HG03558 (cell line): ENCODE data around the gene GALNT10.
A peak's percentile ranks its signal among the peaks of the same experiment; 100 is the strongest.

Source experiments
- ATAC-seq: cut with Tn5 transposase; IDR thresholded peaks from one replicate; pipeline ENCODE4 v1.9.1; 2021; ENCODE audit warnings: moderate number of reproducible peaks; ENCODE audit not compliant: unreplicated experiment; ENCODE audit errors: extremely low read depth

The GALNT10 gene

DNA sequence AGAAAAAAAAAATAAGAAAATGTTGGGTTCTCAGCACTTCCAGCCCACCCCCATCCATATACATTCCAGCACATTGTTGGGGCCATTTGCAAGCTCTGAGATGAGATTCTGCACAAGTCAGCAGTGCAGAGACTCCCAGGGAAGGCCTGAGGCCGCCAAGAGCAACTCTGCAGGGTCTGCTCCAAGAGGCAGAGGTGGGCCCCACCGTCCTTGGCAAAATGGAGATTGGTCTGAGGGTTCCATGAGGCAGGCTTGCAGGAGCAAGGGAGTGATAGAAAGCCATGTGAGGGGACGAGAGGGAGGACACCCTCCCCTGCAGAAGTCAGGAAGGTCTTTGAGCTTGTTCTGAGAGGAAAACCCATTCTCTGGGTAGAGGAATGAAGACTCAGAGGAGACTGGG, 203.3 kb downstream of the GALNT10 start:
- no peak for ATAC-seq

DNA sequence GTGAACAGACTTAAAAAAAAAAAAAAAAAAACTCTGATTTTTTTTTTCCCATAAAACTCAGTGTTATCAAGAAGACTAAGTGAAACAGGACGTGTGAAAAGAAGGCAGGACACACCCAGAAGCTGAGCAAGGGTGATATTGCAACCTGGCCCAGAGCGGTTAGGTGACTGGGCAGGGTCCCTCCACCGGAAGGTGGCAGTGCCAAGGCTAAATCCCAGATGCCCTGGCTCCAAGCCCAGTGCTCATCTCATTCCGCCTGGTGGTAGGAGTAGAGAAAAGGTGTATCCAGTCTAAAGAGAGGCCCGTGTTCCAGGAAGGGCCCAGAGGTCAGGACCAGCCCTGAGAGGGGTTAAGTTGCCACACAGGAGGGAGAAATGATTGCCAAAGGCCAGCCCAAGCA, 203.8 kb downstream of the GALNT10 start:
- no peak for ATAC-seq

DNA sequence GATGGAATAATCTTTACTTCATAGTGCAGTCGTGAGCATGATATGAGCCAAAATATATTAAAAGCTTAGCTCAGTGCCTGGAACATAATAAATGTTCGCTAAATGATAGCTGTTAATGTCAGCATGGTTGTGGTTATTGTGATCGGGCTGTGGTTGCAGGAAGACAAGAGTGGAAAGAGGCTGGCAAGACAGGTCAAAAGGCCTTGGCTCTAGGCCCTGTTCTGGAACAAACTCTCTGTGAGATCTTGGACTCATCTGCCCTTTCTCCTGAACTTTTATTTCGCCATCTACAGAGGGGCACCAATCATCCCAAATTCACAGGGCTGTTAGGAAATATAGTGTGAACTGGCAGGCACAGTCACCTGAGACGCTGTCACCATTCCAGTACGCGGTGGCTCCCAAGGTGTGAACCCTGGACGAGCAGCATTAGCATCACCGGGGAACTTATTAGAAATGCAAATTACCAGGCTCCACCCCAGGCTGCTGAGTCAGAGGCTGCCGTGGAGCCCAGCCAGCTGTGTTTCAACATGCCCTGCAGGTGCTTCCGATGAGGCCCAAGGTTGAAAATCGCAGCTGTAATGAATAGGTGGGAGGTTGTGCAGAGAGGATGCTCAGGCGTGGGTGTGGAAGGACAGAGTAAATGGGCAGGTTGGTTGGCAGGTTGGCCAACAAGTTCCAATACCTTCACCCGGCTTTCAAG, 205.0 kb downstream of the GALNT10 start:
- no peak for ATAC-seq

DNA sequence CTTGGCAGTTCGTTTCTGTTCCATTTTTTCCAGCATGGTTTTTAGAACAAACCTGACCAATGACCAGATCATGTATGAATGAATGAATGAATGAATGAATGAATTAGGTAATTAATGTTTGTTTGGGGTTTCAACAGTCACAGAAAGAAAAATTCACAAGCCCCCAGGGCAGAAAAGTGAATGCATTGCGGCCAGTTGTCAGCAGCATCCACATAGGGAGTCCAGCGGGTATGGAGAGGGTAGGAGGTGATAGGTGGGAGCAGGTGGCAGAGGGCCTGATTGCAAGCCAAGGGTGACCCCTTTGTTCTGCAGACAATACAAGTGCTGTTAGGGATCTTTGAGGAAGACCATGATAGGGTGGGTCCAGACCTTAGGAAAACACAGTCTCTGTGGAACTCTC, 205.6 kb downstream of the GALNT10 start:
- ATAC-seq: no peak

DNA sequence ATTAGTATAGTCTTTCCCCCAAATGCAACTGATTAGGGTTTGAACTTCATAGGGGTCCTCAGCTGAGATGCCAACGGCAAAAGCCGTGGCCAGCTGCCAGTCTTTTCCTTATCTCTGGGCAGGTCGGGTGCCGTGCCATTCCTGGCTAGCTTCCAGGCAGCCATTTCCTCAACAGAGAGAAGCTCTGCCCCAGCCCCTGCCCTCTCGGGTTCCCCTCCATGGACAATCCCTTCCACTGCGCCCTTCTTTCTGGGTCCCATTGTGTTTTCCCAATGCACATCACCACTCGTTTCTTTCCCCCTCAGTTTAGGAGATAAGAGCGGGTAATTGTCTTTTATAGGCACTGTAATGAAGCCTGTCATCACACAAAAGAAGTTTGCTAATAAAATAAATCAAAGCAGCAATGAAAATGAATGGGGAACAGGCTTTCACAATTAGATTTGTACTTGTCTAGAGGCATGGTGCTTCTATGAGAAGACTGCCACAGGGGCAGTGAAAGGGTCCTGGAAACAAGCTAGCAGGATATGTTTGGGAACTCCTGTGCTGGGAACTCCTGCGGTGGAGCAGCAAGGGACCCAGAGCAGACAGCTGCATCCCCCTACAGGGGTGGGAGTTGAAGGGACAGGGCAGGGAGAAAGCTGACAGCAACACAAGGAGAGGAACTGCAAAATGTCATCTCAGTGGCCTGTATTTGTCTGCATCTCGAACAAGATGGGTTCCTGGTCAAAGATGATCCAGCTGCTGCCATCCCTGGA, 207.3 kb downstream of the GALNT10 start:
- no peak for ATAC-seq

DNA sequence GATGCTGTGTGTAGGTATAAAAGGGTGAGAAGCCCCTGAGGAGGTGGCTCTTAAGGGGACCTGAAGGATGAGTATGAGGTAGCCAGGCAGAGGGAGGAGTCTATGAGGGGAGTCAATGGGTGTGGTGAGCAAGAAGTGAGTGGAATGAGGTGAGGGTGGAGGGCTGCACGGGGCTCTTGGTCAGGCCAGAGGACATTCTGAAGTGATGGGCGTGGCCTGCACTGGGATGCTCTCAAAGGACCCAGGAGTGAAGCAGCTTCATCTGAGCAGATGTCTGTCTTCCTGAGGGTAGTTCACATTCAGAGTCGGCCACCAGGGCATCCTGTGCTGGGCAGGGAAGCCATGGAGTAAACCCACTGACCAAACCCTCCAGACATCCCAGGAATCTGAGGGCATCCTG, 210.1 kb downstream of the GALNT10 start:
- no peak for ATAC-seq

DNA sequence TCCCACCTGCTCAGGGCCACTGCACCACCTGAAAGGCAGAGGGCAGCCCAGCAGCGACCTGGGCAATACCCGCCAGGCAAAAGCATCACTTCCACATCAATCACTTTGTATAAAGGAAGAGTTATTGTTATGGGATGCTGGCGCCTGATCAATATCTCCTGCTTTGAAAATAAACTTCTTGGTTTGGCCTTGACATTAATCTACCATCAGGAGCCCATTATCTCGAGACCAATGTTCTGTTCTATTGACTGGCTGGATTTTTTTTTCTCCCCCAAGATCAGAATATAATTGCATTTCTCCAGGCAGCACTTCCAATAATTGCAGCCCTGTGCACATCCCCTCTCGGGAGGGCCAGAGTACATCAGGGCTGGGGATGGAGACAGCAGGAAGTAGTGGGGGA, 210.8 kb downstream of the GALNT10 start:
- ATAC-seq: no peak

DNA sequence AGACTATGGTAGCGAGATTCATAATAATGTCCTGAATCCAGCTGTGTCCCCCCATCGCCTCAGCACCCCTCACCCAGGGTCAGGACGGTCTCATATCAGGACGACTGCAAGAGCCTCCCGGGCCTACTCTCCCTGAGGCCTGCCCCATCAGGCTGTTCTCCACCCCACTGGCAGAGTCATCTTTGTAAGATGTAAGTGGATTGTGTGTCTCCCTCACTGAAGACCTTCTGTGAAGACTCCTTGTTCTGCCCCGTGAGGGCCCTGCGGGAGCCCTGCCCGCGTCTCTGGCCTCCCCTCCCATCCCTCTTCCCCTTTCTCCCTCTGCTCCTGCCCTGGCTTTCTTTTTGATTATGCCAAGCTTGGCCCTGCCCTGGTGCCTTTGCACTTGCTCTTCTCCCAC, 211.4 kb downstream of the GALNT10 start:
- ATAC-seq: no peak

DNA sequence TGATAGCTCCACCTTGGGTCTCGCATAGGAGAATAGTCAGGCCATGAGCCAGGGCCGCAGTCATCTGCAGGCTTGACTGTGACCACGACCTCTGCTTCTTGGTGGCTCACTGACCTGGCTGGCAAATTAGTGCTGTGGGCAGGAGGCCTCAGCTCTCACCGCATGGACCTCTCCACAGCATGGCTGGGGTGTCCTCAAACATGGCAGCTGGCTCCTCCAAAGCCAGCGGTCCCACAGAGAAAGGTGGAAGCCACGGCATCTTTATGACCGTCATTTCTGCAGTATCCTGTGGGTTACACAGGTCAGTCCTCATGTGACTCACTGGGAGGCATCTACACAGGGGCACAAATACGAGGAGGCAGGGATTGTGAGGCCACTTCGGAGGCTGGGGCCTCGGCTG, 212.1 kb downstream of the GALNT10 start:
- no peak for ATAC-seq

DNA sequence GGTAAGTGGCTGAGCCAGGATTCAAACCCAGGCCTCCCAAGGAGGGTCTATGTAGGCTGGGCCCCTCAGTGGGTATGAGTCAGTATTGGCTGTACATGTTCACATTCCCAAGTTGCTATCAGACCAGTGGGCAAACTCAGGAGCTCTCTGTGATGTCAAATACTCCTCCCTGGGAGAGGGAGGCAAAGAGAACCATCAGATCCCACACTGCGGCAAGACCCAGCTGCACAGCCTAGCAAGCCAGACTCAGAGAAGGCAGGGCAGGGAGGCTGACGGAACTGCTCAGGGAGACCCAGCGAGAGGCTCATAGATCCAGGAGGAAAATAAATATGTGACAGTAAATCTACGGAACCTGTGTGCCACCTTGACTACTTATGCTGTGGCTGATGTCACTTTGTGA, 212.7 kb downstream of the GALNT10 start:
- ATAC-seq: no peak

DNA sequence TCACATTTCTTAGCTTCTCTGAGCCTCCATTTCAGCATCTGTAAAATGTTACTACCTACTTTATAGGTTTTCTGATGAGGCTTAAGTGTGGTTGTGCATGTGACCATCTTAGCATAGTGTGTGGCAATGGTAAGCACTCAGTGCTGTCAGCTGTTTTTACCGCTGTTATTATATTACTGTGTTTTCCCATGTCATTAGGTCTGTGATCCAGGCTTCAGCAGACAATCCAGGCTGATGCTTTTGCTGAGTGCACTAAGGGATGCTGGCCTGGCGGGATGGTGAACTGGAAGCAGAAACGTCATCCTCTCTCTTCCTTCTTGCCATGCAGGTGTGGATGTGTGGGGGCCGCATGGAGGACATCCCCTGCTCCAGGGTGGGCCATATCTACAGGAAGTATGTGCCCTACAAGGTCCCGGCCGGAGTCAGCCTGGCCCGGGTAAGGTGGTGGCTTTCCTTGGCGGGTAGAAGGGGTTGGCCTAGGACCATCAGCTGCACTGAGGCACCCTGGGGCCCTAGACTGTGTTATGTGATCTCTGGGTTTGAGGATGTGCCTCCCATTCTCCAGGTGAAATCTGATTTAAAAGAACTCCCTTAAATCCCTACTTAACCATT, 213.3 kb downstream of the GALNT10 start:
- no peak for ATAC-seq

DNA sequence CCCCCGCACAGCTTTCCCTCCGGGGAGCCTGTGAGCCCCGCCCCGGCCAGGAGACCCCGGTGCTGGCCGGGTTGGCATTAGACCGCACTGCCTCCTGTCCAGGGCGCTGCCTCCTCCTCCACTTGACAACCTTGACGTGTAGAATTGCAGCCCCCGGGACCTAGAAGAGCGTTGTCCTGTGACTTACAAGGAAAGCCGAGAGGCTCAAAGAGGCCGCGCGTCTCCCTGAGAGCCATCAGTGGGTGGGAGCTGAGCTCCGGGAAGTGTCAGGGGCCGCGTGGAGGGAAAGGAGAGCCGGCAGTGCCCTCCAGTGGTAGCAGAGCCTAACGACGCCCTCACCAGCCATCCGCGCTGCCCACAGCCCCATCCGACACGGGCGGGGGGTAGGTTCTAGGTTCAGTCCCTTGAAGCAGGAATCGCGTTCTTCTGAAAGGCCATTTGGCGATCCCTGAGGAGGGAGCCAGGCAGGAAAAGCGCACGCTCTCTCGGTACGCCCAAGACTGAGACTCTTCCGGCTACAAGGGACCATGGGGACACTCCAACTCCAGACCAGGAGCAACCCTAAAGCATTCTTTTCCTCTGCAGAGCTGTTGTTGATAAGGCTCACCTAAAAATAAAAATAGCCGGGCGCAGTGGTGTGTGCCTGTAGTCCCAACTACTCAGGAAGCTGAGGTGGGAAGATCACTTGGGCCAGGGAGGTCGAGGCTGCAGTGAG, 214.7 kb downstream of the GALNT10 start:
- peak; percentile 88 for ATAC-seq

DNA sequence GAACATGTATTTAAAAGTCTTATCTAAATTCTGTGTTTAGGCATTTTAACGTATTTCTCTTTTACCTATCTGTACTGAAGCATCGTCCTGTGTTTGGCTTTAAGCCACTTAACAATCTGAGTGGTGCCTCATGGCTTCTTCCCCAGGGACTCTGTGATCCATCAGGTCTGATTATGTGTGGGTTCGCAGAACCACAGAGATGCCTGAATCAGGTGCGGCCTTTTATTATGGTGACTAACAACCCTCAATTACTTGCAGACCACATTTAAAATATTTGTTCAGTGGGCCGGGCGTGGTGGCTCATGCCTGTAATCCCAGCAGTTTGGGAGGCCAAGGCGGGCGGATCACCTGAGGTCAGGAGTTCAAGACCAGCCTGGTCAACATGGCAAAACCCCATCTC, 215.7 kb downstream of the GALNT10 start:
- ATAC-seq: no peak

DNA sequence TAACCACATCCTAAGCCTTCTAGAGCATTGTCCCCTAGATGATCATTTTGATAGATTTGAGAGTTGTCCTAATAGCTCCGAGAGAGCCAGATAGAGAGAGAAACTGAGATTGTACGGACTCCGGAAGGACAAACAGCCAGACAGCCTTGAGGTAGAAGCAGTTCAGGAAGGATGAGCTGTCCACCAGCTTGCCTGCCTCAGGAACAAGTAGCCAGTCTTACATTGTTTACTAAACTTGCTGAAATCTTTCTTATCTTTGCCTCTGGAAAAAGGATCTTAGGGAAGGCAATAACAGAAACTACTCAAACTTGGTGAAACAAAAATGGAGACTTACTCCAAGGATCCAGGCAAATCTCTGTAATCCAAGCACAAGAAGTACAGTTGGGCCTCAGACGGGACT, 216.3 kb downstream of the GALNT10 start:
- ATAC-seq: no peak

DNA sequence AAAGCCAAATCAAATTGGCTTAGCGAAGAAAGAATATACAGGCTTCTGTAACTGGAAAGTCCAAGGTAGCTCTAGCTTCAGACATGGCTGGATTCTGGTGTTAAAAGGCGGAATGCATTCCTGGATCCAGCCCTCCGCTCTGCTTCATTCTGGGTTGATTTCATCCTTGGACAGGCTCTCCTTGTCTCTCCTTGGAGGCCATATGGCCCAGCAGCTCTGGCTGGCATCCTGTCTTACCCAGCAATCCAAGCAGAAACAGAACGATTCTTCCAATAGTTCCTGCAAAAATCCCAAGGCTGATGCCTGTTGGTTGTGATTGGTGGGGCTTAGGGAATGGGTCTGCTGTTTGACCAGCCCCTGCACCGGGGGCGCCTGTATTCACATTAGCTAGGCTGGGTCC, 218.3 kb downstream of the GALNT10 start:
- ATAC-seq: no peak

DNA sequence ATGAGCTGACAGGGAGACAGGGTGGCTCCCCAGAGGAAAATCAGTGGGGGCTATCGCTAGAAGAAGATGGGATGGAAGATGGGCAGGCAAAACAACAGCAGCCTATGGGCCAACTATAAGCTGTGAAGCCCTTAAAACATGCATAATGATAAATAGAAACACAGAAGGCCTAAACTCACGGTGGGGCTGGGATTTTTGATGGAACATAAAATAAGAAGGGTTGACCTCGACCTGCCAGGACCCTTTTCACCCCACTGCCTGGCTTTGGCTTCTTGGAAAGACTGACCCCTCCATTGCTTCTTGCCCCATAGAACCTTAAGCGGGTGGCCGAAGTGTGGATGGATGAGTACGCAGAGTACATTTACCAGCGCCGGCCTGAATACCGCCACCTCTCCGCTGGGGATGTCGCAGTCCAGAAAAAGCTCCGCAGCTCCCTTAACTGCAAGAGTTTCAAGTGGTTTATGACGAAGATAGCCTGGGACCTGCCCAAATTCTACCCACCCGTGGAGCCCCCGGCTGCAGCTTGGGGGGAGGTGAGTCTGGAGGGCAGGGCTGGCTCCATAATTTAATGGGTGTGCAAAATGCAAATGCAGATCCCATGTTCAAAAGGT, 218.8 kb downstream of the GALNT10 start:
- no peak for ATAC-seq

DNA sequence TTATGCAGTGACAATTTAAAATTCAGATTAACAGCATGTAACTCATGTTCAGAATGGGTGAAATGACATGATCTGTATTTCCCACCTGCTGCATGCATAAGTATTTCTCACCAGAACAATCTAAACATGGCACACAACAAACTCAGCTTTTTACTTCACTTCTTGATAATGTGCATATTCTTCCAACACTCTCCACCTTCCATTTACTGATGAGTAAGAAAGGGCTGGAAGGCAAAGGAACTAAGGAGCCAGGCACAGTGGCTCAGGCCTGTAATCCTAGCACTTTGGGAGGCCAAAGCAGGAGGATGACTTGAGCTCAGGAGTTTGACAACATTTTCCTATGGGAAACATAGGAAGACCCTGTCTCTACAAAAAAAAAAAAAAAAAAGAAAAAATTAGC, 219.5 kb downstream of the GALNT10 start:
- no peak for ATAC-seq

DNA sequence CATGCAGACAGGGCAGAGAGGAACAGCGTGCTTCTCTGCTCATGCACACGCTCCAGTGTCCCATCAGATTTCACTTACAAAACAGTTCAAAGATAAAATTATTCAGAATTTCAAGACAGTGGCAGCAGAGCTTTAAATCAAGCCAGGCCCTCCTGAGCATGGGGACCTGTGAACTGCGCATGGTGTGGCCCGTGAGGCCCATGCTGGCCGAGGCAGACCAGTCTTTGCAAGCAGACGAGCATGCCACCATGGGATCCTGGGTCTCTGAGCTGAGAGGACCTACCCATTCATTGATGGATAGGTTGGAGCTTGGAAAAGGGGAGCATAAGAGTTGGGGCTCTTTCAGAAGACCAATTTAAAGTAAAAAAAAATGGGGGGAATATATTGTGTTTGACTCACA, 220.3 kb downstream of the GALNT10 start:
- no peak for ATAC-seq

DNA sequence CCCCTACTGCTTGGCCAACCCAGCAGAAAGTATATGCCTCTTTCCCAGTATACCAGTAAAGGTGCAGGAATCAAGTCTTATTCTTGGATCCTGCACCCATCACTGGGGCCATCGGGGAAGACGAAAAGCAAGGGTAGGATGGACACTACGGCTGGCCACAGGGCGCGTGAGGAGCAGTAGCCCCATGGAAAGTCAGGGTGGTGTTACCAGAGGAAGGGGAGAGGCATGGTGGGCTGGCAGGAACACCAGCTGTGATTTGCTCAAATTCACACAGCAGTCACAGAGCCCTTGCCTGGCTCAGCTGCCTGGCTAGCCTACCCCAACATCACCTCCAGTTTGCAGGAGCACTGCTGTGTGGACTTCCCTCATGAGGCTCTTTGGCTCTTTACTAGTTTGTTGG, 220.8 kb downstream of the GALNT10 start:
- no peak for ATAC-seq

DNA sequence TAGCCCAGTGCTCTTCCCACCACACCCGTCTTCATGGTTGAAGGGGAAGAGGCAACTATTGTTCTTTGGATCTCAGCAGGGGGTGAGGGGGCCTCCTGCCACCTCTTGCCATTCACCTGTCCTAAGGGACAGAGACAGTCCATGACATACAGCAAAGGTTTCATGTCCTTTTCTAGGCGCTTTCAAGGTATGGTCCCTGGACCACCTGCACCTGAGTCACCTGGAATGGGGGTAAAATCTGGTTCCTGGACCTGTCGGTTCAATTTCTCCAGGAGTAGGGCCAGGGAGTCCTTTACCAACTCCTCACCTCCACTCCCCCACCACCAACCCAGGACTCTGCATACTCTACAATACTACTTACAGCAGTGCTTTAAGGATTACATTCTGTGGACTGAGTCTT, 221.8 kb downstream of the GALNT10 start:
- no peak for ATAC-seq

DNA sequence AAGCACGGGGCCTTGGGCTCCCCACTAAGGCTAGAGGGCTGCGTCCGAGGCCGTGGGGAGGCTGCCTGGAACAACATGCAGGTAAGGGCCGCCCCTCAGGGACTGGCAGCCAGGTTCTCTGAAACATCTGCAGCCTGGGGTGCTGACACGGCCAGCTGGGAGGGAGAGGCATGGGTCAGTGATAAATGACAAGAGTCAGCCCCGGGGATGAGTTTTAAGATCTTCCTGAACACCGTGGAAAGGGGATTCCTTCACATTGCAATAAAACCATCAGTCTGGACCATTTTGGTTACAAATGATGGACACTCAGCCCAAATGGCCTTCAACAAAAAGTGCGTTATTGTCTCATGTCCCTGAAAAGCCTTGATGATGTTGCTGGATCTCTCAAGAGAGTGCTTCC, 222.4 kb downstream of the GALNT10 start:
- ATAC-seq: no peak
